ENCODE results near the gene PTPN1.

The PTPN1 gene

DNA sequence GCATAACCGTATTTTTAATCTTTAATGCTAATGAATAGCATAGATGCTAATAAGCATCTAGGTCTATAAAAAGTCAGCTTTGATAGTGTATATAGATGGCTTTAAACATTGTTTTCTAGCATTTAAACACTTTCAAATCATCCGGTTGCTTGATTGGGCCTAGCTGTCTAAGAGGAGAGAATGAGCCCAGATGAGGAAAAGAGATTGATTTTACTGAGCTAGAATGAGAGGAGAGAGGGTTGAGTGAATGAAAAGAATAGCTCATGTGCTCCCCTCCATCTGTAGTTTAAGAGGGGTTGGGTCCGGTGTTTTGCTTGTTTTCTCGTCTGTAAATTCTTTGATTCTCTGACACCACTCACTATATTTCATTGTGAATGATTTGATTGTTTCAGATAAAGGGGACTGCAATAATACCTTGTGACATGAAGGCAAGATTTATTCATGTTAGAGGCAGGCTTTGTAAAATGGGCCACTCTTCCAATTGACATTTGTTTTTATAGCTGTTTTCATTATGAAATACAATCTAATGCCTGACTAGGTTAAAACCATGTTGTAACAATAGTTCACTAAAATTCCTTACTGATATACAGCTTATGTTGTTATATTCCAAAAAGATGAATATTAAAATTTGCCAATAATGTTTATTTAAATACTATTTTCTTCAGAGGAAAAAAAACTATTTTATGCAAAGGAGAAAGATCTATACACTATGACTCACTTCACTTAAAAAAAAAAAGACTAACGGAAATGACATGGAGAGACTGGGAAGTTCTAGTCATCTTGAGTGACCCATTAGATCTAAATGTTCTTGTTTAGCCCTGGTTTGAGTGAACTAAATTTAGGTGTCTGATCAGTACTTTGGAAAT is 3.2 kb downstream of the PTPN1 start:
- no peak for DNase-seq (ENCODE audit: low read depth in 2 of 2)

DNA sequence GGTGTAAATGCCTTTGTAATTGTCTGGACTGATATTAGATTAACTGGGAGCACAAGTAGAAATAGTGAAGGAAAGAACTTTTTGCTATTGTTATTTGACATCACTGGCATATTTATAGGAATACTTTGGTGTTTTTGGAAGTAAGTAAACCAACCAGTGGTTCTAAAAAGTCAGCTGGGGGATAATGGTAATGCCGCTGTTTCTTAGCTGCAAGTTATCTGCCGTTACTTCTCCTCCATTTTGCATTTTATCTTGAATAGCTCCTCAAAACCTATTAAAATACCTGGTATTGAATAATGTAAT is 3.8 kb downstream of the PTPN1 start:
- DNase-seq (ENCODE audit: low read depth in 2 of 2) = no peak

DNA sequence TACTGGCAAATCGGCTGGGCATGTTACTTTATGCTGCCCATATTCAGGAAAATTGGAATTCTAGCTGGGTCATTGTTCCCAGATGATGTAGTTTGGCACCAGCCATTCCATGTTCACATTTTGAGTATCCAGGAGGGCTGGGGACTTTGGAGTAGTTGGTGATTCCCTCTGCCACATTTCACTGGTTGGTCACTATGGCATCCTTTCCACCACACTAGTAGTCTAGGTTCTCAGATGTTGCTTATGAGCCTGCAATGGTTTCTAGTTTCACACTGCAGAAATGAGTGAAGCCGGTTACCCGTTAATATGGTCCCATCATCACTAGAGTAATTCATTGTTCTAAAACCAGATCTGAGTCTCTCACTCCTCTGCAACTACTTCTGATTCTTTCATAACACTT is 4.6 kb downstream of the PTPN1 start:
- DNase-seq (ENCODE audit: low read depth in 2 of 2) = no peak

DNA sequence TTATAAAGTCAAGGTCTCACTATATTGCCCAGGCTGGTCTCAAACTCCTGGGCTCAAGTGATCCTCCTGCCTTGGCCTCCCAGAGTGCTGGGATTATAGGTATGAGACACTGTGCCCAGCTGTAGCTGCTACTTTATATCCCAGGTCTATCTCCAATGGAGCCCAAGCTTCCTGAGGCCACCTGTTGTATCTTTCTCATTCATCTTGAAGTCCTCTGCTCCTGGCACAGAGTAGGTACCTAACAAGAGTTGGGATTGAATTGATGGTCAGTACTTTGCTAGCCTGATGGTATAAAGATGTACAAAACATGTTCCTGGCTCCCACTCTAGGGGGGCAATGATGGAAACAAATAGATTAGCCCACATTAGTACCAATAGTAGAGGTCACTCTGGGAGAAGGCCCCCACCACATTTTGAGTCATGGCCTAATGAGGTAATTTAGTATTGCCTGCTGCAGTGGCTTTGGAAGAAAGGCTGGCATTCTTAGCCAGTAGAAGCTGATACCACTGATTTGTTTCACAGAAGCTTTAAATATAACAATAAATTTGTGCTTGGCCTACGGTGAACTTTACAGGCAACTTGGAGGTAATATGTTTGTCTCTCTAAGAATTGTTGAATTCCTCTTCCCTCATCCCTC is 5.4 kb downstream of the PTPN1 start:
- no peak for DNase-seq (ENCODE audit: low read depth in 2 of 2)

DNA sequence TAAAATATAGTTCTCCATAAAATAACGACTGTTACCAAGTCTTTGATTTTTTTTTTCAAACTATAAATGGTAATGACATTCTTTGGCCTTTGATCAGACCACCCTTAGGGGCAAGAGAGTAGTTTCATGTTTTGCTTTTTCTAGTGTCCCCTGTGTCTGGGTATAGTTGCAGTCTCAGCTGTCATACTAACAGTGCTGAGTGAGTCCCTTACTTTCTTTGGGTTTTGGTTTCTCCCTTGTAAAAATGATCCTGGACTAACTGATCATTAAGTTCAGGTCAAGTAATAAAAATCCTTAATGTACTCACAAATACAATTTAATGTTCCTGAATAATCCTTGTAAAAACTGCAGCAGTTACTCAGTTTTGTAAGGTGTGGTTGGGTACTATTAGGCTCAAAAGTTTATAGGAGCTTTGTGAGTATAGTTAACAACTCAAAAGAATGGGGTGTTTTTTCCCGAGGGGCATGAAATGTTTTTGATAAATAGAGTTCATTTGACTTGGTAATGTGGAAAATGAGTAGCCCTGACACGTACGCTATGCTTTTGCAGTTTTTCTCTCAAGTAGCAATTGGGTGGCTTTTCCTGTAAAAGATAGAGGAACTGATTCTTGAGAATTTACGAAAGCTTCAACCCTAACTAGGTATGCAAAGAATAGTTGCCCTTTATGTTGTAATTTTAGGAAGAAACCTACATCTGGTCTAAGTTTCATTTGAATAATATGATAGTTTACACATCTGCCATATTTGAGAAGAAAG is 6.2 kb downstream of the PTPN1 start:
- no peak for DNase-seq (ENCODE audit: low read depth in 2 of 2)

DNA sequence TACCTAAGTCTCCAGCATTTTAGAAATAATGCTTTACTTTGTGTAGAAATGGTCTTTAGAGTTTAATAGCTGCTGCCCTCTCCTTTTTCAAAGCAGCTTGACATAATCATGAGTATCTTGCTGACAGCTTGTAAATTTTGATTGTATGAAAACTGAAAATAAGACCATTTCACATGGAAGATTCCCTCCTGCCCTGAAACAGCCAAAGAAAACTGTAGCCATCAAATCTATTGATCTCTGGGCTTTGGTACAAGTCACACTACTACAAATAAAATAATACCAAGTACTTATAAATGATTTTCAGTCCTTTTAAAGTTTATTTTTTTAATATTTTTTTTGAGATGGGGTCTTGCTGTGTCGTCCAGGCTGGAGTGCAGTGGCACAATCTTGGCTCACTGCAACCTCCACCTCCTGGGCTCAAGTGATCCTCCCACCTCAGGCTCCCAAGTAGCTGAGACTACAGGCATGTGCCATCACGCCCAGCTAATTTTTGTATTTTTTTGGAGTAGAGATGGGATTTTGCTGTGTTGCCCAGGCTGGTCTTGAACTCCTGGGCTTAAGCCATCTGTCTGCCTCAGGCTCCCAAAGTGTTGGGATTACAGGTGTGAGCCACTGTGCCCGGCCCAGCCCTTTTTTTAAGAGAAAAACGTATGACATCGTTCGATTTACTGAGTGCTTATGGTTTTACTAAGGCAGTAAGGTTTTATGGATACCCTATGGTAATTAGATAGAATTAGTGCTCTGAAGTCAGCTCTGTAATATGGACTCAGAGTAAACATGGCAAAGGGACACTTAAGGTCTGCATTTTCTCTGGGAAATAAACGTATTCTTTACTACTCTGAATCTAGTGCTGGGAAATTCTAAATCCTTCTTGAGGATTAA is 7.0 kb downstream of the PTPN1 start:
- DNase-seq (ENCODE audit: low read depth in 2 of 2) = no peak

DNA sequence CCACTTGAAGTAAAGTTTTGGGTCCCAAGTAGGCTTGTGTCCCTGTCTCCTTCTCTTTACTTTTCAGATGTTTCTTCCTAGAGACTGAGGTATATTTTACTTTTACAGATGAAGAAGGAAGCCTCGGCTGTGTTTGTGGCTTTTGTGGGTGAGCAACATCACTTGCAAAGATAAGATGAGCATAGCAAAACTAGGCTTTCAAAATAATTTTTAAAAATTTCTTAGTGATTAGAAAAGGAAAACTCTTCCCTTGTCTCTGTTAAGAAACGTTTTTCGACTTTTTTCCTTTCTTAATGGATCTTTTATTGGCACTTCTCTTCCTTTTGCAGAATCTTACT is 7.6 kb downstream of the PTPN1 start:
- no peak for DNase-seq (ENCODE audit: low read depth in 2 of 2)

DNA sequence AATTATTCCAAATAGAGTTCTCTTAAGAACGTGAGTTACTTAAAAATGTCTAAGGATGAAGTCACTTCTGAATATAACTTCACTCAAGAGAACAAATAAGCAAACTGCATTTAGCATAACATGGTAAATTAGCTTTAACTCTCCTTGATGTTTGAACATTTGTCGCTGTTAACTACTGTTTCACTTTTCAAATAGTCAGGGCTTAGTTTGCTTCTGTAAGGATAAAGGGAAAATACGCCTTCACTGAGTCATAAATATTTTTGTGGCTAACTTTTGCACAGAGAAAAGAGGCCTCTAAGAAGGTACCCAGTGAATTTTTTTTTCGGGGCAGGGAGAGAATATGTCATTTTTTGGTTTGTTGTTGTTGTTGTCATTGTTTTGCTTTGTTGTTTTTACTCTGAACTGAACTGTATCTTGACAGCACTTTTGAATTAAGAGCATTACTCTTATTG is 8.1 kb downstream of the PTPN1 start:
- DNase-seq (ENCODE audit: low read depth in 2 of 2) = no peak

DNA sequence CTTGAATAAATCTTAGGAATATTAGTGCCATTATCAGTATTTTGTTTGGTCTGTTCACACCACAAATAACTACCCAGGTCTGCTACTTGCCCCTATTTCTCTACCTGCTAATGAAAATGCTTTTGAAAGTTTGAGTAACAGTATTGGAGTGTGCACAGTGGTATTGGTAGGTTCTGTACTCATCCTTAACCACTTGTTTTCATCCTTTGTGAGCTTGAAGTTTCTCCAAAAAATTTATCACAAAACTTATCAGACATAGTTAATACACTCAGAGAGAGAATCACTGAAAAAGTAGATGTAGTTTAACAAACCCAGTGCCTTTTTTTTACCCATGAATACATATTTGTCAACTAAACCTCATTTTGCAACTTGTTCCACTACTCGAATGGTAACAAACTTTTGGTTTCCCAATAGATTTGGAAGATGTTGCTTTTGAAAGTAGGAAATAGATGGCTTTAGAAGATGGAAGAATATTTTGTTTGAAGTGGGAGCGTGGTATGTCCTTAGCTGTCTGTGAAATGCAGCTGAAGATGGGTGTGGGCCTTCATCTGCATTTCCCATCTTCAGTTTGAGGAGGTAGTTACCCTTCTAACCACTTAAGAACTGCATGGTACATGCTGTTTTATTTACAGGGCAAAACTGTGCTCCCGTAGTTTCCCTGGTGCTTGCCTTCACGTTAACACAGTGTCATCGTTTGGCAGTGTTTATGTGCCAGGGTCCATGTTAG is 9.0 kb downstream of the PTPN1 start:
- no peak for DNase-seq (ENCODE audit: low read depth in 2 of 2)

DNA sequence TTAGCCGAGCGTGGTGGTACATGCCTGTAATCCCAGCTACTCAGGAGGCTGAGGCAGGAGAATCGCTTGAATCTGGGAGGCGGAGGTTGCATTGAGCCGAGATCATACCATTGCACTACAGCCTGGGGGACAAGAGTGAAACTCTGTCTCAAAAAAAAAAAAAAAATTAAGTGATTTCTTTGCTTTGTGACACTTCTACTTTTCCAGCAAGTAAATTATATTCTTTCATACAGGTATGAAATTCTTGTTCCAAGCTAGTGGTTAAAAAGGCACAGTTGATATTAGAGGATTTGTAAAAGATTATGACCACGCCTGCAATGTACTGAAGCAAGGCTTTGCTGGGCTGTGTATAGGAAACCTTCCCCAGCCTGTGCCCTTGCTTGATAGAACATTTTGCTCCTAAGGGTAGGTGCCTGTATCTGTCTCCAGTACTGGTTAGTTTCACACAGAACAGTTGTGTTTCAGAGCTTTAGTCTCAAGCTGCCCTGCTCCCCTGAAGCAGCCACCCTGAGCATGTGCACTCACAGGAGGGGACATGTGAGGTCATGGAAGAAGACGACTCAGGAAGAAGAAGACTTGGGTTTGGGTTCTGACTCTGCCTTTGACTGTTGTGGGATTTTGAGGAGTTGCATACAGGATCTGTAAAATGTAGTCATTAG is 10.2 kb downstream of the PTPN1 start:
- no peak for DNase-seq (ENCODE audit: low read depth in 2 of 2)

DNA sequence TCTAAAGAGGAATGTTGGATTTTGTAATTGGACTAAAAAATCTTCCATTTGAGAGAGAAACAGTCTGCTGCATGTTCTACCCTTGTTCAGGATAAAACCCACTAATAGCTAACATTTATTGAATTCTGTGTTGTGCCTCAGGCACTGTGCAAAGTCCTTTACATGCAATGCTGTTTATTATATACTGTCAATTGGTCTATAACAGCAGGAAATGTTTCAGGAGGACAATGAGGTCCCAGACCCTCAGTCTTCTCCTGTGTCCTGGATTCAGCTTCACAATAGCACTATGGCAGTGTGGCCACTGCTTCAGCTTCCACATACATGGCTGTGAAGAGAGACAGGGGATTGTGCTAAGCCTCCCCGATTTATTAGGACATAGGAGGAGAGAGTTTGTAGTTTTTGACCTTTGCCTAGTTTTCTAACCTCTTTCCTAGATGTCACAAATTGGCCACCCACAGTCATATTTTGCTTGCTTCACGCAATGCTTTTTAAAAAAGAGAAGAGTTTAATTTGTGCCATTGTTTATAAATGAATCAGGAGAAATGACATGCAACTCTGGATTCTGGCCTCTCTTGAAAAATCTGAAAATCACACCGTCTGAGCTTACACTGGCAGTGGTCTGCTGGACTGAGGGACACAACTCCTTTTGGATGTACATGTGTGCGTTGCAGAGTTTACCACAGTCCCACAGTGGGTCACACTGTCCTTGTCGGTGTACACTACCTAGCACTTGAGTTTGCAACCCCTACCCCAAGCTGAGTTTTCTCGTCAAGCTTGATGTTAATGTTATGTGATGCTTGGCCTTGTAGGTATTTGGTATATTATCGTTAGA is 11.3 kb downstream of the PTPN1 start:
- DNase-seq (ENCODE audit: low read depth in 2 of 2) = no peak

DNA sequence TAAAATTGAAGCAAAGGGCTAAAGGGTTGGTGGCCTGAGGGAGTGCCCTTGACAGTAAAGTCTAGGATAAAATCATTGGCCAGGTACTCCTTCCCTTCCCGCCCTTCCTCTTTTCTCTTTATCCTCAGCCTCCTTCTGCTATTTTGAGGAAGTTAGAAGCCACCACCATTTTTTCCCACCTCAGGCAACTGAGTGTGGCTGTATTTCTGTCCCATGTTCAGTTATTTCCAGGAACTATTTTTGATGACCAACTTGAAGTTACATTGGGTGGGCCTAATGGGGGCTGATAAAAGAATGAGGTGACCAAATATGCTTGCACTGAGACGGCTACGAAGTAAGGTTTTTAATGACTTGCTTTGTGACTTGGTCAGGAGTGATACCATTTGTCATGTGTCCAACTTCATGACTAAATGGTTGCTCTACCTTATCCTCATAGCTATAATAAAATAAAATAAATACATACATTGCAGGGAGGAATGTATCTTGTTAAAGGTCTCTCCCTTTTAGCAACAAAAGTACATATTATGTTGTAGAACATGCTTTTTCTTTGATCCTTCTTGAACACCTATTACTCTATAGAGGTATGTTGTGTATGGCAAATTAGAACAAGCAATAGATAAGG is 12.0 kb downstream of the PTPN1 start:
- no peak for DNase-seq (ENCODE audit: low read depth in 2 of 2)

DNA sequence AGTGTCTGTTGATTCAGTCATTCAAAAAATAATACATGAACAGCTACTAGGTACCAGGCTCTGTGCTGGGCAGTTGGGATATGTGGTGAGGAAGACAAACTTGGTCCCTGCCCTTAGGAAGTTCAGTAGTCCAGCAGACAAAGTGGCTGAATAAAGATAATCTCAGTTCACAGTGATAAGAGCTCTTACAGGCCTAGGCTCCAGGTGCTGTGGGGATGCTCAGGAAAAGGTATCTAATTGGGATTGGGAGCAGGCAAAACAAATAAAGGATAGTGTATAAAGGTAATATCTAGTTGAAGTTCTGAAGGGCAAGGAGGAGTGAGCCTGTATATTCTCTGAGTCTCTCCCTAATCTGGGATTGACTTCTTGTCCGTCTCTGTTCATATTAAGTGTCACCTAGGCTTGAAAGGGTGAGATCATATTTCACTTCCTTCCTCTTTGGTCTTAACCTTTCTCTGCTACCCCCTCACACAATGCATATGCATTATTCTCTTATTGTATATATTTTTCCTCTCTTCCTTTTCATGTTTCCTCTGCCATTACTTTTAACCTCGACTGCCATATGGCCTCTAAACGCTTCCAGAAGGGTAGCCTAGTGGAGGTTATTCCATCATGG is 13.5 kb downstream of the PTPN1 start:
- DNase-seq (ENCODE audit: low read depth in 2 of 2) = no peak

DNA sequence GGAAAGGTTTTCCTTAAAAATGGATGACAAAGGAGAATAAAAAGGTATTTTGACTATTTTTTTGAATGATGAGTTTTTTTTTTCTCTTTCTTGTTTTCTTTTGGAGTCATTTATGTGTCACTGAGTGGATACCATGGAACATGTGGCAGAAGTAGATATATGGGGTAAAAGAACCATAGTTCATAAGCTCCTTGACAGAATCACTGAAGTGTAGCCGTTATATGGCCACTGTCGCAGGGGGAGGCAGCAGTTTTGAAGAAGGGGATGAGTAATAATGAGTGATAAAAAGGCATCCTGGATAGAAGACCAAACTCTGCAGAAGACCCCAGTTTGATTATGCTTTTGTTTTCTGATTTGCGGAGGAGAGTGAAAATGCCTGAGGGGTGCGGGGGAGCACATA is 15.5 kb downstream of the PTPN1 start:
- DNase-seq (ENCODE audit: low read depth in 2 of 2) = no peak

DNA sequence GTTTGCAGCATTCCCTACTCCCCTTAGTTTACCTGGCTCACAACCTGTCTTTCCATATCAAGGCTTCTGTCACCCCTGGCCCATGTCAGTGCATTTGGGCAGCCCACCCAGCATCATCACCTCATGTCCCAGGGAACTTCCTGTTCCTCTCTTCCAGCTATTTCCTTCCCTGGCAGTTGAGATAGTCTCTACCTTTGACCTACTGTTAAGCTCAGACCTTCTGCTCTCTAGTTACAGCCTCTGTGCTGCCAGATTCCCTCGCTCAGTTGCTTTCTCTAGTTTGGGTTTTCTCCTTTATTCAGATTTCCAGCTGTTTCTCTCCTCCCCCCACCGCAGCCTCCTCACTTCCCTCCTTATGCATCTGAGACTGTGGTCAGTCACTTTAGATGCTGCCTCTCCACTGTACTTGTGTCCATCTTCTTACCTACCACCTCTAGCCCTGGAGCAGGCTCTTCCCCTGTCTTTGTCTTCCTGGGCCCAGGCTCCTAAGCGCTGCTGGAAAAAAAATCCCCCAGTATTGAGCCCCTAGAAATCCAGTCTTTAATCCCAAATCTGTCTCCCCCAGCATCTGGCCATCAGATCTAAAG is 16.3 kb downstream of the PTPN1 start:
- no peak for DNase-seq (ENCODE audit: low read depth in 2 of 2)

DNA sequence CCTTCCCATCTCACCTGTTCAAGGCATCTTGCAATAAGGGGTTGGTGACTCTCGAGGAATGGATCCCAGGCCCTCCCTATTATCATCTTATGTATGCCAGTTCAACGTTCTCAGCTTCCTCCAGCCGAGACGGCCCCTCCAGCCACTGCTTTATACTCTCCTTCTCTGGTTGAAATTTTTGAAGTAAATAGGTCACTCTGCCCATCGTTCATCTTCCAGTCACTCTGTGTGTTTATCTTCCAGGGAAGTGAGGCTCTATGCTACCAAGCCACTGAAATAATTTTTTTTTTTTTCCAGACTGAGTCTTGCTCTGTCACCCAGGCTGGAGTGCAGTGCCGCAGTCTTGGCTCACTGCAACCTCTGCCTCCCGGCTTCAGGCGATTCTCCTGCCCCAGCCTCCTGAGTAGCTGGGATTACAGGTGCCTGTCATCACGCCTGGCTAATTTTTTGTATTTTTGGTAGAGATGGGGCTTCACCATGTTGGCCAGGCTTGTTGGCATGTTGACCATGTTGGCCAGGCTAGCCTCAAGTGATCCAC is 17.0 kb downstream of the PTPN1 start:
- DNase-seq (ENCODE audit: low read depth in 2 of 2) = no peak

DNA sequence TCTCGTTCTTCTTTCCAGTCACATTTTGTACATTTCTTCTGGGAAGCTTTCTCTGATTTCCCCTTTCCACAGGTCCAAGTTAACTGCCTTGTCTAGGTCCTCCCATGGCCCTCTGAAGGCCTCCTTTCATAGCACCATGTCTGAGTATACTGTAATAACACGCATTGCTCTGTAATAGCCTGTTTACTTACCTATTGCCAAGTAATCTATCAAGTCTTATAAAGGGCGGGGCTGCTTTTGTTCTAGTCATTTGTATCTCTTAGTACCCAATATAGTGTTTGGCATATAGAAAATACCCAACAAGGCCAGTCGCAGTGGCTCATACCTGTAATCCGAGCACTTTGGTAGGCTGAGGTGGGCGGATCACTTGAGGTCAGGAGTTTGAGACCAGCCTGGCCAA is 17.9 kb downstream of the PTPN1 start:
- DNase-seq (ENCODE audit: low read depth in 2 of 2) = no peak

DNA sequence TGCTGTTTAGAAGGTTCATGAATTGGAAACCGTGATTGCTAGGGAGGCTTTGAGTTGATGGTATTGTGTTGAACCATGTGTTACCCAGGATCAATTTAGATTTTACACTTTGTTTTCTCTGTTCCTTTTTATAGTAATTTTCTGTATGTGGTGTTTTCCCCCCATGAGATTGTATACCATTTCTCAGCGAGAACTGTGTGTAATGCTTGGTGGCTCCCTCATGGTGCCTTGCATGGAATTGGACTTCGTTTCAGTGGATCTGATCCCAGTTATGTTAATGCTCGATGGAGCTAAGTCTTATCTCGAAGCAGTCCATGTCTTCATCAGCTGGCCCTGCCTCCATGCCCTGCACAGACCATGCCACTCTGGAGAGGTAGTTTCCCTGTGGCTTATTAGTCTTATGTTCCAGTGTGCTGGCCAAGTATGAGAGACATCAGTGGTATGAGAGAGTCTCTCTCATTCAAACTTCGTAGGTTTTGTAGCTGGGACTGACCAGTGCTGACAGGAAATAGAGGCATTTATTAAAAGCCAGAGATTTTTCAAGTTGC is 18.7 kb downstream of the PTPN1 start:
- no peak for DNase-seq (ENCODE audit: low read depth in 2 of 2)

All from fibroblast of skin of left biceps (primary cell).